Neuronal stem cell (in vitro differentiated cells): ENCODE results near the gene CACNA2D2.

Experiments used
- DNase-seq: peaks from one replicate; pipeline ENCODE4 v3.0.0-alpha.2; 2013; ENCODE audit warnings: low spot score
- H2AFZ ChIP-seq: one replicate; pipeline ENCODE4 v1.6.1; 2013; ENCODE audit warnings: mild to moderate bottlenecking, low read length, inconsistent platforms
- H2AK5ac ChIP-seq: 2 replicates; pipeline ENCODE4 v1.6.1; 2013; ENCODE audit warnings: low read depth, mild to moderate bottlenecking, inconsistent platforms, low read length, moderate library complexity, mixed read lengths
- H2BK120ac ChIP-seq: 2 replicates; pipeline ENCODE4 v1.6.1; 2013; ENCODE audit warnings: low read depth, mild to moderate bottlenecking, inconsistent platforms, low read length, moderate library complexity, mixed read lengths
- H2BK12ac ChIP-seq: one replicate; pipeline ENCODE4 v1.6.1; 2013; ENCODE audit warnings: low read length, inconsistent platforms
- H2BK15ac ChIP-seq: 2 replicates; pipeline ENCODE4 v1.6.1; 2013; ENCODE audit warnings: mild to moderate bottlenecking, low read length, inconsistent platforms, mixed read lengths
- H2BK5ac ChIP-seq: one replicate; pipeline ENCODE4 v1.6.1; 2013; ENCODE audit warnings: inconsistent platforms, mild to moderate bottlenecking, low read length, moderate library complexity
- H3K14ac ChIP-seq: one replicate; pipeline ENCODE4 v1.6.1; 2013; ENCODE audit warnings: low read length, inconsistent platforms
- H3K18ac ChIP-seq: 2 replicates; pipeline ENCODE4 v1.6.1; 2013; ENCODE audit warnings: low read length, inconsistent platforms
- H3K23ac ChIP-seq: 2 replicates; pipeline ENCODE4 v1.6.1; 2013; ENCODE audit warnings: low read depth, mild to moderate bottlenecking, mixed read lengths, low read length, inconsistent platforms; ENCODE audit not compliant: poor library complexity
- H3K27ac ChIP-seq: replicated peaks from 3 replicates; pipeline ENCODE4 v1.5.1; 2013; ENCODE audit warnings: low read length, inconsistent platforms
- H3K27me3 ChIP-seq, 3 experiments: 2 replicates each; pipeline ENCODE4 v1.6.1; 2013; ENCODE audit warnings: low read length in 3 of 3, mild to moderate bottlenecking in 2 of 3, inconsistent platforms in 1 of 3, low read depth in 1 of 3, mixed read lengths in 1 of 3, moderate library complexity in 1 of 3; ENCODE audit not compliant: control insufficient read depth in 3 of 3, insufficient read depth in 3 of 3
- H3K36me3 ChIP-seq, 2 donors: replicated peaks in 1 of 2; 2 replicates each; pipeline ENCODE4 v1.6.1; 2013; ENCODE audit warnings: low read length in 2 of 2; ENCODE audit not compliant: control insufficient read depth in 2 of 2, insufficient read depth in 2 of 2
- H3K4ac ChIP-seq: 2 replicates; pipeline ENCODE4 v1.6.1; 2013; ENCODE audit warnings: inconsistent platforms, mild to moderate bottlenecking, low read length, moderate library complexity
- H3K4me1 ChIP-seq, 2 donors: 1 replicate in 1 of 2; 2 replicates in 1 of 2; pipeline ENCODE4 v1.6.1; 2013; ENCODE audit warnings: low read length in 2 of 2, low read depth in 1 of 2; ENCODE audit not compliant: control insufficient read depth in 2 of 2, insufficient read depth in 1 of 2
- H3K4me2 ChIP-seq: one replicate; pipeline ENCODE4 v1.6.1; 2013; ENCODE audit warnings: mild to moderate bottlenecking, low read length, inconsistent platforms; ENCODE audit not compliant: insufficient read depth, poor library complexity, severe bottlenecking
- H3K4me3 ChIP-seq, 2 donors: 2 replicates each; pipeline ENCODE4 v1.5.1; 2013; ENCODE audit warnings: low read length in 2 of 2, mild to moderate bottlenecking in 2 of 2, inconsistent platforms in 1 of 2, moderate library complexity in 1 of 2
- H3K79me1 ChIP-seq: one replicate; pipeline ENCODE4 v1.6.1; 2013; ENCODE audit warnings: low read depth, mild to moderate bottlenecking, inconsistent platforms, low read length, moderate library complexity
- H3K9ac ChIP-seq: one replicate; pipeline ENCODE4 v1.6.1; 2013; ENCODE audit warnings: mild to moderate bottlenecking, low read depth, low read length, inconsistent platforms; ENCODE audit not compliant: poor library complexity
- H3K9me3 ChIP-seq, 2 donors: replicated peaks in 1 of 2; 2 replicates each; pipeline versions ENCODE3 to v1.6.1; 2013; ENCODE audit warnings: low read length in 2 of 2, mild to moderate bottlenecking in 2 of 2, inconsistent platforms in 1 of 2, low read depth in 1 of 2, mixed read lengths in 1 of 2, moderate library complexity in 1 of 2; ENCODE audit not compliant: control insufficient read depth in 2 of 2, insufficient read depth in 1 of 2
- H4K8ac ChIP-seq: one replicate; pipeline ENCODE4 v1.6.1; 2013; ENCODE audit warnings: low read depth, mild to moderate bottlenecking, inconsistent platforms, low read length, moderate library complexity
- H4K91ac ChIP-seq: one replicate; pipeline ENCODE4 v1.6.1; 2013; ENCODE audit warnings: low read length, low read depth, mild to moderate bottlenecking, inconsistent platforms; ENCODE audit not compliant: poor library complexity
- WGBS, 2 donors: extraction: QIAGEN DNeasy Blood & Tissue Kit; methylation state at CpG; one replicate each; pipeline ENCODE4 v1.1.7; 2013; ENCODE audit warnings: missing lambda C conversion rate in 2 of 2, mixed read lengths in 1 of 2; ENCODE audit not compliant: insufficient read length in 2 of 2, insufficient replicate concordance in 1 of 2; ENCODE audit errors: extremely low coverage in 2 of 2; 5-methylcytosine and 5-hydroxymethylcytosine counted together

The CACNA2D2 gene

DNA sequence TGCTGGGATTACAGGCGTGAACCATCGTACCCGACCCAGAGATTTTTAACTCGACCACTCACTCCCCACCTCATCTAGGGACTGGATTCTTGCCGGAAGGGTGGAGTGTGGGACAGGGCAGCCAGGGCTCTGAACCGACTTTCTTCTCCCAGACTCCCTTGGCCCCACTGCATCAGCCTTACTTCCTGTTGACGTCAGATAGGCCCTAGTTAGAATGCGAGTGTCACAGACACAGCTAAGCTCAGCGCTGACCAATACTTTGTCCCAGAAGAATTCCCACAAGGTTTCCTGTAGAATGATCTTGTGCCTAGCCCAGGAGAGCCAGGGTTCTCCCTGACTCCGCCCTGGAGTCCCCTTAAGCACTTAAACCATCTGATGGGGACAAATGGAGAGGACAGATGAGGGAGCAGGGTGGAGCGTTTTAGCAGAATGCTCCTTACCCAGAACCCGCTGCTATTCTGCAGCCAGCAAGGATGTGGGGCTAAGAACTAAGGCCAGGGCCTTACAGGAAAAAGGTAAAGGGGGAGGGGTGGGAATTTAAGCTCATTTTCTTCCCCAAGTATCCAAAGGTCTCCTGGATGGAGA lies 169.6 kb downstream of the CACNA2D2 start:
- no CpG with 5 or more reads among the region's 12 CpGs for WGBS, 2 donors
- no peak for DNase-seq
- no peak overlapping the region for H2AK5ac ChIP-seq
- no peak overlapping the region for H2BK15ac ChIP-seq
- peaks cover 36 to 62% of the 10 kb centered on the region in 2 donors for H3K36me3 ChIP-seq
- H3K14ac ChIP-seq = no peak overlapping the region
- H3K9me3 ChIP-seq = no peaks in the 10 kb centered on the region
- no peak overlapping the region for H3K4ac ChIP-seq
- H3K4me3 ChIP-seq = no peak overlapping the region
- no peak overlapping the region for H2BK12ac ChIP-seq
- no peak overlapping the region for H4K8ac ChIP-seq
- peaks cover 0 to 5% (median 2%) of the 10 kb centered on the region in 3 experiments for H3K27me3 ChIP-seq
- no peak overlapping the region for H3K9ac ChIP-seq
- peaks cover 10 to 14% of the 10 kb centered on the region in 2 donors for H3K4me1 ChIP-seq
- H2BK5ac ChIP-seq = no peak overlapping the region
- H3K18ac ChIP-seq = no peak overlapping the region
- no peak overlapping the region for H4K91ac ChIP-seq
- no peak overlapping the region for H2BK120ac ChIP-seq
- peaks cover 10% of the 10 kb centered on the region for H3K79me1 ChIP-seq
- H3K27ac ChIP-seq = no peak overlapping the region
- no peak overlapping the region for H2AFZ ChIP-seq
- no peak overlapping the region for H3K23ac ChIP-seq
- no peak overlapping the region for H3K4me2 ChIP-seq

DNA sequence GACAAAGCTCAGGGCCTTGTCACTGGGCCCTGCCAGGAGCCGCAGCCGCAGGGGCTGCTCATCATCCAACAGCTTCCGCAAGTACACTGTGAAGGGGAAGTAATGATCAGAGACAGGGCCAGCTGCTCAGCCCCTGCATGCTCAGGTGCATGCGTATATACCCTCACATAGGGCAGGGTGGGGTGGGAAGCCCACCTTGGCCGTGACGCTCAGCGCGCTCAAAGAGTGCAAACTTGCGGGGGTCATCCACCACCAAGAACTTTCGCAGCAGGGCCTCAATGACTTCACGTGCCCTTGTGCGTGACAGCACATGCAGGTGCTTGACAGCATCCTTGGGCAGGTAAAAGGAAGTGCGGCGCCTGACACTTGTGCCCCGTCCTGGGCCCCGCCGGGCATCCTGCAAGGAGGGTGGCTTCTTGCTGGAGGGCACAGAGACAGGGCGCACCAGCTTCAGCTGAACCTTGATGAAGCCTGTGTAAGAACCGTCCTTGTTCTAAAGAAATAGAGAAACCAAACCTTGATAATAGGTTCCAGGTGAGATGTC lies 172.0 kb downstream of the CACNA2D2 start:
- no peak overlapping the region for H4K91ac ChIP-seq
- no peak overlapping the region for H2AK5ac ChIP-seq
- peaks cover 14% of the 10 kb centered on the region for H3K79me1 ChIP-seq
- peaks cover 36 to 66% of the 10 kb centered on the region in 2 donors for H3K36me3 ChIP-seq
- no peak overlapping the region for H3K18ac ChIP-seq
- peaks cover 9 to 14% of the 10 kb centered on the region in 2 donors for H3K4me1 ChIP-seq
- no peak overlapping the region for H3K9ac ChIP-seq
- no peak overlapping the region for H2BK5ac ChIP-seq
- WGBS, 2 donors = no CpG with 5 or more reads among the region's 19 CpGs
- no peaks in the 10 kb centered on the region for H3K27me3 ChIP-seq
- no peak overlapping the region for H3K4ac ChIP-seq
- no peaks in the 10 kb centered on the region for H3K9me3 ChIP-seq
- H3K14ac ChIP-seq = no peak overlapping the region
- DNase-seq = no peak
- H4K8ac ChIP-seq = no peak overlapping the region
- H3K23ac ChIP-seq = no peak overlapping the region
- no peak overlapping the region for H2AFZ ChIP-seq
- H3K4me2 ChIP-seq = no peak overlapping the region
- H2BK12ac ChIP-seq = no peak overlapping the region
- no peak overlapping the region for H2BK15ac ChIP-seq
- H3K4me3 ChIP-seq = no peak overlapping the region
- H2BK120ac ChIP-seq = no peak overlapping the region
- no peak overlapping the region for H3K27ac ChIP-seq

DNA sequence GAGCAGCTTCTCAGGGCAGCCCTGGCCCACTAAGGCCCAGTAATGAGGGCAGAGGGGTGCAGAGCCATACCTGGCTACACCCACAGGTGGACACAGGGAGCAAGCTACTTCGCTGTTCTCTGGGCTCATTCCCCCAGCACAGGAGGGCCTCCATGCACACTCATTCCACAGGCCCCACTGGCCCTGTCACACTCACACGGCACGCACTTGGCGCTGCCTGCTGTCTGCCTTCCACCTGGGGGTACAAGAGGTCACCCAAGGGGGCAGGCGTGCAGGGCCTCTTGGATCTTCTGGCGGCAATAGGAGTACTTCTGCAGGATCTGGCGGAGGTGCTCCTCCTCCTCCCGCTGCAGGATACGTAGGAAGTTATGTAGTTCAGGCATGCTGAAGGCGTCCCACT lies 173.1 kb downstream of the CACNA2D2 start:
- H3K27me3 ChIP-seq = no peaks in the 10 kb centered on the region
- no peak overlapping the region for H3K14ac ChIP-seq
- H3K4me1 ChIP-seq = peaks cover 3 to 6% of the 10 kb centered on the region in 2 donors
- H2BK15ac ChIP-seq = no peak overlapping the region
- H3K18ac ChIP-seq = no peak overlapping the region
- peaks cover 40 to 70% of the 10 kb centered on the region in 2 donors for H3K36me3 ChIP-seq
- H4K8ac ChIP-seq = peak overlapping the region; percentile 70
- H3K4me3 ChIP-seq = peak overlapping the region in 1 of 2 donors; percentile 28
- no peak overlapping the region for H2BK5ac ChIP-seq
- H2BK12ac ChIP-seq = no peak overlapping the region
- no peak overlapping the region for H3K4me2 ChIP-seq
- no peak overlapping the region for H3K27ac ChIP-seq
- H2BK120ac ChIP-seq = no peak overlapping the region
- no peak overlapping the region for H3K9ac ChIP-seq
- no peak overlapping the region for H3K4ac ChIP-seq
- WGBS, 2 donors = no CpG with 5 or more reads among the region's 10 CpGs
- H3K23ac ChIP-seq = no peak overlapping the region
- peaks cover 10% of the 10 kb centered on the region for H3K79me1 ChIP-seq
- H3K9me3 ChIP-seq = no peaks in the 10 kb centered on the region
- H2AK5ac ChIP-seq = no peak overlapping the region
- DNase-seq = no peak
- no peak overlapping the region for H2AFZ ChIP-seq
- H4K91ac ChIP-seq = no peak overlapping the region

DNA sequence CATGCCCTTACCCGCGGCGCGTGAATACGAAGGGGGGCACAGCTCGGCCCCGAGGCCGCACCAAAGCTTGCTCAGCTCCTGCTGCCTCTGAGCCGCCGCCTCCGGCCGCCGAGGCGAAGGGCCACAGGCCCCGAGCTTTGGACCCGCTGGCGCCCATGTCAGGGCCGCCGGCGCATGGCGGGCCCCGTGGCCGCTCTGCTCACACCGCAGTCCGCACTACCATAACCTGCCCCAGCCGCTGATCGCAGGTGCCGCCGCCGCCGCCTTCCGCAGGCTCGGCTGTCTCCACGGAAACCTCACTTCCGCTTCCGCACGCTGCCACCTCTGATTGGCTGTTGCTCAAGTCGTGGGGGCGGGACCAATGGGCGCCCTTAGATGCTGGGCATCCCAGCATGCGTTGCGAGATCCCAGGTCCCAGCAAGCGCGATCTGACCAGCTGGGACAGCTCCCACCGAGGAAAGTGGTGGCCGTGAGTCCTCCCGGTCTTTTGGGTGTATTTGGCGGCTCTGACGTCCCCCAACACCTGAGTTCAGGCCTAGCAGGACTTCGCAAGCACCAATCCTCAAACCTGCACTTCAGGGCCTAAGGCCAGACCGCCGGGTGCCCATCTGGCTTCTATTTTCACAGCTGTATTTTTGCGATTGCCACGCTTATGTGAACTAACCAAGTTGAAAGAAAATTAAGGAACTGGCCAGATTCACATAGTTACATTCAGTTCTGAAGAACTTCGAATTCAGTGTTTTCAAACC lies 175.3 kb downstream of the CACNA2D2 start, which contains the start of gene TUSC2:
Gene TUSC2, minus strand, starts transcription at position 281 of the 749 bp plus-strand sequence. Its CDS starts 124 bp downstream, at position 157.
- no CpG with 5 or more reads among the region's 55 CpGs for WGBS, 2 donors
- peak; percentile 93 for DNase-seq

More for the DNA sequence above, 175.3 kb downstream of the CACNA2D2 start, which contains the start of gene TUSC2:
- peak within 1 kb of the TSS; percentile 96 for H3K9ac ChIP-seq
- H2BK12ac ChIP-seq = no peak within 1 kb of the TSS
- H3K4ac ChIP-seq = peak within 1 kb of the TSS; percentile 53
- no peak within 1 kb of the TSS for H4K8ac ChIP-seq
- H2AFZ ChIP-seq = peak within 1 kb of the TSS; percentile 74
- peak within 1 kb of the TSS; percentile 62 for H3K23ac ChIP-seq
- H3K27me3 ChIP-seq = no peaks in the 10 kb centered on the region
- peak within 1 kb of the TSS; percentile 94 for H3K4me2 ChIP-seq
- H3K4me1 ChIP-seq = peaks cover 8 to 12% of the 10 kb centered on the region in 2 donors
- H3K27ac ChIP-seq = peak within 1 kb of the TSS; percentile 27
- peak within 1 kb of the TSS; percentile 67 for H2AK5ac ChIP-seq
- no peak within 1 kb of the TSS for H4K91ac ChIP-seq
- H2BK15ac ChIP-seq = no peak within 1 kb of the TSS
- peak within 1 kb of the TSS; percentile 26 for H2BK5ac ChIP-seq
- H3K36me3 ChIP-seq = peaks cover 43 to 69% of the 10 kb centered on the region in 2 donors
- peaks cover 11% of the 10 kb centered on the region for H3K79me1 ChIP-seq
- H3K14ac ChIP-seq = no peak within 1 kb of the TSS
- no peak within 1 kb of the TSS for H2BK120ac ChIP-seq
- H3K9me3 ChIP-seq = no peaks in the 10 kb centered on the region
- H3K18ac ChIP-seq = peak within 1 kb of the TSS; percentile 73
- H3K4me3 ChIP-seq = peak within 1 kb of the TSS; percentile 74 to 98
